ENCODE results near the gene ARHGAP15. TPM values are rescaled to one million over a fixed set of nuclear protein-coding genes. Genes with fewer than 3 reads are reported as not detected.

Gene ARHGAP15
- total RNA-seq, 1 experiment from 2014 or later = 0.42 TPM

- DNase-seq (ENCODE audit: low read depth, low spot score) (no peak), ATAC-seq (no peak)
- H3K9ac ChIP-seq (ENCODE audit: low read length) = no peak overlapping the region
- CTCF ChIA-PET = no interaction called here
- no peaks in the 10 kb centered on the region for H3K36me3 ChIP-seq (ENCODE audit: control insufficient read depth in 1 of 2, insufficient read depth in 2 of 2, low read length in 2 of 2)
- POLR2A ChIA-PET = no interaction called here
- H3K27me3 ChIP-seq (ENCODE audit: insufficient read depth, low read length) = no peaks in the 10 kb centered on the region
- no peak overlapping the region for H3K4me2 ChIP-seq (ENCODE audit: low read length)
- intact Hi-C loops (cut with micrococcal nuclease) = no loop called here
- H3K79me2 ChIP-seq (ENCODE audit: insufficient read depth, low read length) = no peaks in the 10 kb centered on the region
- RAD21 ChIA-PET (ENCODE audit: low non-redundant PET in 1 of 2, low total read pairs in 2 of 2, uncharacterized antibody in 2 of 2, unreplicated experiment in 2 of 2) = no interaction called here
- H3K4me1 ChIP-seq (ENCODE audit: control insufficient read depth in 1 of 2, insufficient read depth in 2 of 2, low read length in 2 of 2) = peaks cover 0 to 9% of the 10 kb centered on the region in 2 experiments; a peak in 2 of 4 replicates
- H3K4me3 ChIP-seq (replicated peaks in 1 of 2; ENCODE audit: low read depth in 1 of 2, low read length in 2 of 2) = no peak overlapping the region
- no peak overlapping the region for H2AFZ ChIP-seq (ENCODE audit: low read depth, low read length, poor library complexity, severe bottlenecking)
- H4K20me1 ChIP-seq (ENCODE audit: insufficient read depth) = no peaks in the 10 kb centered on the region
- no TSS peak for BruUV-seq (replicated peaks)
- TF ChIP-seq POLR2A (IDR thresholded peaks at IDR 0.05; ENCODE audit: borderline replicate concordance, extremely low read depth, insufficient read depth, insufficient read length) = no peak
- no peak for TF ChIP-seq YY1 (IDR thresholded peaks at IDR 0.05; ENCODE audit: extremely low read depth, insufficient replicate concordance, low read depth, low read length)
- no peak for TF ChIP-seq MAX (IDR thresholded peaks at IDR 0.05)
- TF ChIP-seq, protein P1, sequence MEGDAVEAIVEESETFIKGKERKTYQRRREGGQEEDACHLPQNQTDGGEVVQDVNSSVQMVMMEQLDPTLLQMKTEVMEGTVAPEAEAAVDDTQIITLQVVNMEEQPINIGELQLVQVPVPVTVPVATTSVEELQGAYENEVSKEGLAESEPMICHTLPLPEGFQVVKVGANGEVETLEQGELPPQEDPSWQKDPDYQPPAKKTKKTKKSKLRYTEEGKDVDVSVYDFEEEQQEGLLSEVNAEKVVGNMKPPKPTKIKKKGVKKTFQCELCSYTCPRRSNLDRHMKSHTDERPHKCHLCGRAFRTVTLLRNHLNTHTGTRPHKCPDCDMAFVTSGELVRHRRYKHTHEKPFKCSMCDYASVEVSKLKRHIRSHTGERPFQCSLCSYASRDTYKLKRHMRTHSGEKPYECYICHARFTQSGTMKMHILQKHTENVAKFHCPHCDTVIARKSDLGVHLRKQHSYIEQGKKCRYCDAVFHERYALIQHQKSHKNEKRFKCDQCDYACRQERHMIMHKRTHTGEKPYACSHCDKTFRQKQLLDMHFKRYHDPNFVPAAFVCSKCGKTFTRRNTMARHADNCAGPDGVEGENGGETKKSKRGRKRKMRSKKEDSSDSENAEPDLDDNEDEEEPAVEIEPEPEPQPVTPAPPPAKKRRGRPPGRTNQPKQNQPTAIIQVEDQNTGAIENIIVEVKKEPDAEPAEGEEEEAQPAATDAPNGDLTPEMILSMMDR (IDR thresholded peaks at IDR 0.05 in 2 of 3, conservative IDR thresholded peaks at IDR 0.05 in 1 of 3; ENCODE audit: borderline replicate concordance in 1 of 3, insufficient read depth in 1 of 3, low read depth in 2 of 3, low read length in 2 of 3) = no peak
- TF ChIP-seq EZH2phosphoT487 (IDR thresholded peaks at IDR 0.05; ENCODE audit: borderline replicate concordance) = no peak
- no peak for TF ChIP-seq JUND (IDR thresholded peaks at IDR 0.05)
- no peak for TF ChIP-seq CBX3 (IDR thresholded peaks at IDR 0.05; ENCODE audit: low read depth)
- TF ChIP-seq, protein P2, sequence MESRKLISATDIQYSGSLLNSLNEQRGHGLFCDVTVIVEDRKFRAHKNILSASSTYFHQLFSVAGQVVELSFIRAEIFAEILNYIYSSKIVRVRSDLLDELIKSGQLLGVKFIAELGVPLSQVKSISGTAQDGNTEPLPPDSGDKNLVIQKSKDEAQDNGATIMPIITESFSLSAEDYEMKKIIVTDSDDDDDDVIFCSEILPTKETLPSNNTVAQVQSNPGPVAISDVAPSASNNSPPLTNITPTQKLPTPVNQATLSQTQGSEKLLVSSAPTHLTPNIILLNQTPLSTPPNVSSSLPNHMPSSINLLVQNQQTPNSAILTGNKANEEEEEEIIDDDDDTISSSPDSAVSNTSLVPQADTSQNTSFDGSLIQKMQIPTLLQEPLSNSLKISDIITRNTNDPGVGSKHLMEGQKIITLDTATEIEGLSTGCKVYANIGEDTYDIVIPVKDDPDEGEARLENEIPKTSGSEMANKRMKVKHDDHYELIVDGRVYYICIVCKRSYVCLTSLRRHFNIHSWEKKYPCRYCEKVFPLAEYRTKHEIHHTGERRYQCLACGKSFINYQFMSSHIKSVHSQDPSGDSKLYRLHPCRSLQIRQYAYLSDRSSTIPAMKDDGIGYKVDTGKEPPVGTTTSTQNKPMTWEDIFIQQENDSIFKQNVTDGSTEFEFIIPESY (IDR thresholded peaks at IDR 0.05; ENCODE audit: extremely low read depth, insufficient replicate concordance, low read length) = no peak
- no peak for TF ChIP-seq ZFX (IDR thresholded peaks at IDR 0.05)
- no peaks in the 10 kb centered on the region for H3K9me2 ChIP-seq (ENCODE audit: insufficient read depth)
- no peak overlapping the region for H3K27ac ChIP-seq (ENCODE audit: low read depth, low read length)
- no peaks in the 10 kb centered on the region for H3K9me3 ChIP-seq (ENCODE audit: control insufficient read depth in 1 of 2, insufficient read depth in 1 of 2, low read depth in 1 of 2, low read length in 2 of 2)
Observed at GRCh38 chr2:143471550-143471949, 342.3 kb downstream of the ARHGAP15 start.
